ENCODE data around the gene CAMK1D. TPM values are rescaled to one million over a fixed set of nuclear protein-coding genes. Genes with fewer than 3 reads are reported as not detected.

Gene CAMK1D
- total RNA-seq, 1 experiment from 2014 or later = 0.63 TPM

DNA sequence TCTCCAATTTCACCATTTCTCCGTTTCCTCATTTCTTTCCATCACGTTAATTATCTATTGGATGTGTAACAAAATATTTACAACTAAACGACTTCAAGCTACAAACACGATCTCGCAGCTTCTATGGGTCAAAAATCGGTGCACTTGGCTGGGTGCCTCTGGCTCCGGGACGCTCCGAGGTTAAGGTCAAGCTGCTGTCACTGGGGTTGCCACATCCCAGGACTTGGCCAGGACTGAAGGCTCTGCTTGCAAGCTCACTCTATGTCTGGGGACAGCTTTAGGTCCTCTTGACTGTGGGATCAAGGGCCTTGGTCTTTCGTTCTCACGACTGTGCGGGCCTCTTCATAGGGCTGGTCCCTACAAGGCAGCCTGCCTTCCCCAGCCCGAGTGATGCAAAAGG, 492.5 kb downstream of the CAMK1D start:
- Histone ChIP-seq H3K79me2 (ENCODE audit: low read length) (no peaks in the 10 kb centered on the region), H3K4me1 (ENCODE audit: low read length) (peaks cover 8% of the 10 kb centered on the region), H3K9me2 (replicated peaks; ENCODE audit: insufficient read depth, low read length) (no peaks in the 10 kb centered on the region), H3K9me3 (ENCODE audit: low read length) (no peaks in the 10 kb centered on the region), H3K9ac (ENCODE audit: low read length) (no peak overlapping the region), H3K27ac (ENCODE audit: low read length) (no peak overlapping the region), H4K20me1 (ENCODE audit: insufficient read depth, low read depth, low read length) (no peaks in the 10 kb centered on the region), H3K27me3 (ENCODE audit: low read length) (no peaks in the 10 kb centered on the region), H3K4me2 (ENCODE audit: low read depth, low read length, poor library complexity, severe bottlenecking) (no peak overlapping the region), H2AFZ (ENCODE audit: low read length) (no peak overlapping the region), H3K36me3 (ENCODE audit: insufficient read depth, low read length) (no peaks in the 10 kb centered on the region), H3K4me3 (ENCODE audit: low read length) (no peak overlapping the region)
- no peak for DNase-seq

DNA sequence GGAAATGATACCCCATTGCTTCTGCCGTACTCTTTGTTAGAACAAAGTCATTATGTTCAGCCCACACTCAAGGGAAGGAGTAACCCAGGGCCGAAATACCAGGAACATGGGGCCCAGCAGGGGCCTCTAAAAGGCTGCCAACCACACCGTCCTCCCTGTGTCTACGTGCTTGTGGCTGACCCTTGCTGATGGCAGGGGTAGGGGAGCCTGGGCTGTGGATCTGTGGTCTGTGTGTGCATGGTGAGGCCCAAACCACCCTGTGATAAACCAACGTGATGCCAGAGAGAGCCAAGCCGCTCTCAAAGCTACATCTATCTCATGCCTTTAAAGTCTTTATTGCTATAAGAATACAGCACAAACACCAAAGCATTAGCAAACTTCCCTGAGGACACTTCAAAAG, 493.0 kb downstream of the CAMK1D start:
- no peaks in the 10 kb centered on the region for H3K79me2 ChIP-seq (ENCODE audit: low read length)
- no peak for DNase-seq

DNA sequence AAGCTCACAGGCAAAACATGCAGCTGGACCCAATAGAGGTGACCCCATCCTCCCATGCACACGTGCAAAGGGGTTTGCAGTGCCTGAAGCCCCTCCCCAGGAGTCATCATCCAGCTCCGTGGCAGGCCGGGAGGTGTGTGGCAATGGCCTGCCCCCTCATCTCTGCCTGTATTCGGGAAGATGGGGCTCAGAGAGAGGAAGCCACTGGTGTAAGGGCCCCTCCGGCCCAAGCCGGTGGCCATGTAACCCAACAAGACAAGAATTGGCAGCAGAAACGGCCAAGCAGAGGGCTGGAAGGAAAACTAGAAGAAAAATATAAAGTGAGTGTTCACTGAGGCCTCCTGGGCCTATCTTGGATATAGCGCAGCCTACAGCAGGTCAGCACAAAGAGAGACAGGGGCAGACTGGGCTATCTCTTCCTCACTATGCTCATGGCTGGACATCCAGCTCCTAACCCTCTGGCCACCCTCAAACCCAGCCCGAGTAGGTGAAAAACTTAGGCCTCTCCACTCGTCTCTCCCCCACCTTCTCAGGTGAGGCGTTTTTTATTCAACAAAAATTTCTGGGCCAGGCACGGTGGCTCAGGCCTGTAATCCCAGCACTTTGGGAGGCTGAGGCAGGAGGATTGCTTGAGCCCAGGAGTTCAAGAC, 494.1 kb downstream of the CAMK1D start:
- Histone ChIP-seq H2AFZ (ENCODE audit: low read length) (no peak overlapping the region), H3K4me3 (ENCODE audit: low read length) (no peak overlapping the region), H3K9ac (ENCODE audit: low read length) (no peak overlapping the region), H3K27ac (ENCODE audit: low read length) (no peak overlapping the region), H3K79me2 (ENCODE audit: low read length) (no peaks in the 10 kb centered on the region), H4K20me1 (ENCODE audit: insufficient read depth, low read depth, low read length) (no peaks in the 10 kb centered on the region), H3K4me2 (ENCODE audit: low read depth, low read length, poor library complexity, severe bottlenecking) (no peak overlapping the region), H3K9me3 (ENCODE audit: low read length) (no peaks in the 10 kb centered on the region), H3K36me3 (ENCODE audit: insufficient read depth, low read length) (no peaks in the 10 kb centered on the region), H3K4me1 (ENCODE audit: low read length) (peaks cover 12% of the 10 kb centered on the region), H3K9me2 (replicated peaks; ENCODE audit: insufficient read depth, low read length) (no peaks in the 10 kb centered on the region), H3K27me3 (ENCODE audit: low read length) (no peaks in the 10 kb centered on the region)
- DNase-seq = no peak

More for the DNA sequence above, 493.0 kb downstream of the CAMK1D start:
- no peak overlapping the region for H3K27ac ChIP-seq (ENCODE audit: low read length)
- peaks cover 9% of the 10 kb centered on the region for H3K4me1 ChIP-seq (ENCODE audit: low read length)
- H2AFZ ChIP-seq (ENCODE audit: low read length) = no peak overlapping the region
- H3K36me3 ChIP-seq (ENCODE audit: insufficient read depth, low read length) = no peaks in the 10 kb centered on the region
- H4K20me1 ChIP-seq (ENCODE audit: insufficient read depth, low read depth, low read length) = no peaks in the 10 kb centered on the region
- H3K4me2 ChIP-seq (ENCODE audit: low read depth, low read length, poor library complexity, severe bottlenecking) = no peak overlapping the region
- H3K4me3 ChIP-seq (ENCODE audit: low read length) = no peak overlapping the region
- no peak overlapping the region for H3K9ac ChIP-seq (ENCODE audit: low read length)
- no peaks in the 10 kb centered on the region for H3K9me3 ChIP-seq (ENCODE audit: low read length)
- no peaks in the 10 kb centered on the region for H3K9me2 ChIP-seq (replicated peaks; ENCODE audit: insufficient read depth, low read length)
- no peaks in the 10 kb centered on the region for H3K27me3 ChIP-seq (ENCODE audit: low read length)

DNA sequence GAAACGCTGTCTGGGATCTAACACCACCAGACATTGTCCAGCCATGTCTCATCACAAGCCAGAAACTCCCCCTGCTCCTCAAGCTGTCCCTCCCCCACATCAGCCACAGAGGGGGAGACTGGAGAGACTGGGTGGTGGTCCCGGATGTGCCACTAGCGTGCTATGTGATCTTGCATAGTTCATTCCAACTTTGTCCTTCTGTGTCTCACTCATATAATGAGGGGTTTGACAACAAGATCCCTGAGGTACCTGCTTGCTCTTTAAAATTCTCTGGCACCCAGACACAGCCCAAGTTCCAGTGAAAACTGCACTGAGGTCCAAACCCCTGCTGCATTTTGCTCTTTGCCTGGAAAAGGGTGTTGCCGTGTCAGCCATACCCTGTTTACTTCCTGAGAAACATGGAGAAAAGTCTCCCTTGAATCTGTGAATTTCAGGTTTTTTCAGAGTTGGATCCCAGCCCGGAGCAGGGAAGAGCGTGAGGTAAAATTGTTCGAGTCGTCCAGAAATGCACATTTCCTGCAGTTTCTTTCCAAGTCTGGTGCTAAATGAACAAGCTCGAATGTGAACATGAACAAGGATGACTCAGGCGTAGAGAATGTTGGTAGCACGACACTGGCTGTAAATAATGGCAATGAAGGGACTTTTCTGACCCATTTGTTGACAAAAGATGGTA, 495.6 kb downstream of the CAMK1D start:
- H3K4me2 ChIP-seq (ENCODE audit: low read depth, low read length, poor library complexity, severe bottlenecking) = no peak overlapping the region
- H3K9ac ChIP-seq (ENCODE audit: low read length) = no peak overlapping the region

DNA sequence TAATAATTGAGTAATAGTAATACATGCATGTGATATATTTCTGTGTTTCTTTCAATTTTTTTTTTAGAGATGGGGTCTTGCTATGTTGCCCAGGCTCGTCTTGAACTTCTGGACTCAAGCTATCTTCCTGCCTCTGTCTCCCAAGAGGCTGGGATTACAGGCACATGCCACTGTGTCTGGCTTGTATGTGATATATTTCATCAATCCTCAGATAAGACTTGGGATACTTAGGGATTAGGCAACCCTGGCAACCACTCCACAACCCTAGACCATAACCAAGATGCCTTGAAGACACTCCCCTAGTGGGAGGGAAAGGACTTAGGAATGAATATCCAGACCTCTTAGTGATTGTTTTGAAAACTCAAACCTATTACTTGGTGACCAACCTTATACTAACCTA, 497.4 kb downstream of the CAMK1D start:
- Histone ChIP-seq H3K9ac (ENCODE audit: low read length) (no peak overlapping the region), H2AFZ (ENCODE audit: low read length) (no peak overlapping the region), H3K4me1 (ENCODE audit: low read length) (peaks cover 12% of the 10 kb centered on the region), H3K9me3 (ENCODE audit: low read length) (no peaks in the 10 kb centered on the region), H3K27me3 (ENCODE audit: low read length) (no peaks in the 10 kb centered on the region), H3K4me2 (ENCODE audit: low read depth, low read length, poor library complexity, severe bottlenecking) (no peak overlapping the region), H3K27ac (ENCODE audit: low read length) (no peak overlapping the region), H3K36me3 (ENCODE audit: insufficient read depth, low read length) (no peaks in the 10 kb centered on the region), H4K20me1 (ENCODE audit: insufficient read depth, low read depth, low read length) (no peaks in the 10 kb centered on the region), H3K4me3 (ENCODE audit: low read length) (no peak overlapping the region), H3K79me2 (ENCODE audit: low read length) (no peaks in the 10 kb centered on the region), H3K9me2 (replicated peaks; ENCODE audit: insufficient read depth, low read length) (no peaks in the 10 kb centered on the region)
- DNase-seq = no peak

More for the DNA sequence above, 495.6 kb downstream of the CAMK1D start:
- H4K20me1 ChIP-seq (ENCODE audit: insufficient read depth, low read depth, low read length) = no peaks in the 10 kb centered on the region
- H3K36me3 ChIP-seq (ENCODE audit: insufficient read depth, low read length) = no peaks in the 10 kb centered on the region
- H3K9me3 ChIP-seq (ENCODE audit: low read length) = no peaks in the 10 kb centered on the region
- H3K79me2 ChIP-seq (ENCODE audit: low read length) = no peaks in the 10 kb centered on the region
- H3K4me1 ChIP-seq (ENCODE audit: low read length) = peaks cover 12% of the 10 kb centered on the region
- H2AFZ ChIP-seq (ENCODE audit: low read length) = no peak overlapping the region
- H3K4me3 ChIP-seq (ENCODE audit: low read length) = no peak overlapping the region
- H3K27me3 ChIP-seq (ENCODE audit: low read length) = no peaks in the 10 kb centered on the region
- H3K9me2 ChIP-seq (replicated peaks; ENCODE audit: insufficient read depth, low read length) = no peaks in the 10 kb centered on the region
- no peak for DNase-seq
- no peak overlapping the region for H3K27ac ChIP-seq (ENCODE audit: low read length)

DNA sequence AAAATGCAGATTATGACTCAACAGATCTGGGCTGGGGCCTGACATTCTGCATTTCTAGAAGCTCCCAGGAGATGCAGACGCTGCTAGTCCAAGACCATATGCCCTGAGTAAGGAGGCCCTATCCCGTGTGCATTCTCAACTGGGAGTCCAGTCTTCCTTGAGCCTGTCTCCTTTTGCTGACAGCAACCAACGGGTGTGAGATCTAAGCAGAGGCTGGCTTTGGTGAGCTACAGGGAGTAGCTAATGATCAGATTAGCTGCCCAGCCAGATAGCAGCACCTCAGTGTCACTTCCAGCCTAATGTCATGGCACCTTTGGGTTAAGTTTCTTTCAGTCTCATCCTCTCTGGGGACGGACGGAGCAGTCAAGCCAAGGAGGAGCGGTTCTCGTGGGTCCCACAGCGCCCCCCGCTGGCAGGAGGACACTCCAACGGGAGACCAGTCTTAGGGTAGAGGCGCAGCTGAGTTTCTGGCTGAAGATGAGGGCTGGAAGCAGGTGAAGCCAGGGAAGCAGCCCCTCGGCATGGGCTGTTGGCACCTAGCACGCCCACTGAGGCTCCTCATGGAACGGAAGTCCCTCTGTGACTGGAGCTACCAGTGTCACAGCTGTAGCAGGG, 498.1 kb downstream of the CAMK1D start:
- Histone ChIP-seq H4K20me1 (ENCODE audit: insufficient read depth, low read depth, low read length) (no peaks in the 10 kb centered on the region), H3K27ac (ENCODE audit: low read length) (no peak overlapping the region), H3K9me3 (ENCODE audit: low read length) (no peaks in the 10 kb centered on the region), H3K4me1 (ENCODE audit: low read length) (peaks cover 14% of the 10 kb centered on the region), H2AFZ (ENCODE audit: low read length) (peak overlapping the region; percentile 89), H3K36me3 (ENCODE audit: insufficient read depth, low read length) (no peaks in the 10 kb centered on the region), H3K27me3 (ENCODE audit: low read length) (no peaks in the 10 kb centered on the region), H3K4me2 (ENCODE audit: low read depth, low read length, poor library complexity, severe bottlenecking) (peak overlapping the region; percentile 48), H3K4me3 (ENCODE audit: low read length) (peak overlapping the region; percentile 50; the same call in 1 of the 2 replicates), H3K9ac (ENCODE audit: low read length) (0 out of 2 replicates have a peak overlapping the region, but pooled peaks have one; percentile 32), H3K79me2 (ENCODE audit: low read length) (no peaks in the 10 kb centered on the region), H3K9me2 (replicated peaks; ENCODE audit: insufficient read depth, low read length) (no peaks in the 10 kb centered on the region)
- DNase-seq = peak; percentile 94

DNA sequence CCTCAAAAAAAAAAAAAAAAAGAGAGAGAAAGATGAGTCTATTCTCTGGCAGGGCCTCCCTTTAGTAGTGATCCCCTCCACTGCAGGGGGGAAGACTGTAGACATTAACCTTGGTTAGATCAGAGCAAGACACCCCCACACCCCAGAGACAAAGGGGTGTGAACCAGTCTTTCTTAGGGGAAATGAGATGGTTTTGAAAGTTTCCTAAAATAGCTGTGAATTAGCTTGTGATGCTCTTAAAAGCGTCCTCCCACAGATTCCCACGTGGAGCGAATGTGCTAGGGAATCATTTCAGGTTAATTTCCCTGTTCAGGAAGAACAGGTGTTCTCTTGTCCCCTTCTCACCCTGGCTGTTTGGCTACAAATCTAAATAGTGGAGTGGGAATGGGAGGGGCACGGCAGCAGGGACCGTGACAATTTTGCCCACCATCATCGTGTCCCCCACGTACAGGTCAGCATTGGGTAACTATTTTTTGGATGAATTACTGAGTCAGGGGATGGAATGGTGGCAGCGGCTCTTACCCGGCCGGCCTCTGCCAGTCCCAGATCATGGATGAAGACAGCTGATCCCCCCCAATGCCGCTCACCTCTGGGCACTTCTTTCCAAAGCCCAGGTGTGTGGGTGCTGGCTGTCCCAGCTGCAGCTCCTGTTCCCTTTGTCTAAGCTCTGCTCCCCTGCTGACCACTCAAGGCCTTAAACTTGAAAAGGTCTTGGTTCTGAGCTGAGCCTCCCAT, 499.3 kb downstream of the CAMK1D start:
- H2AFZ ChIP-seq (ENCODE audit: low read length) = no peak overlapping the region
- no peaks in the 10 kb centered on the region for H3K9me2 ChIP-seq (replicated peaks; ENCODE audit: insufficient read depth, low read length)
- no peaks in the 10 kb centered on the region for H4K20me1 ChIP-seq (ENCODE audit: insufficient read depth, low read depth, low read length)
- no peak for DNase-seq
- H3K9me3 ChIP-seq (ENCODE audit: low read length) = no peaks in the 10 kb centered on the region
- no peaks in the 10 kb centered on the region for H3K27me3 ChIP-seq (ENCODE audit: low read length)
- no peak overlapping the region for H3K4me3 ChIP-seq (ENCODE audit: low read length)
- peaks cover 20% of the 10 kb centered on the region for H3K4me1 ChIP-seq (ENCODE audit: low read length)
- H3K4me2 ChIP-seq (ENCODE audit: low read depth, low read length, poor library complexity, severe bottlenecking) = no peak overlapping the region
- no peak overlapping the region for H3K9ac ChIP-seq (ENCODE audit: low read length)
- H3K79me2 ChIP-seq (ENCODE audit: low read length) = no peaks in the 10 kb centered on the region
- H3K36me3 ChIP-seq (ENCODE audit: insufficient read depth, low read length) = no peaks in the 10 kb centered on the region
- H3K27ac ChIP-seq (ENCODE audit: low read length) = no peak overlapping the region
